ENCODE measurements around the gene CDR2.

GRCh38 chr16:22317625-22318024 is 56.8 kb downstream of the CDR2 start:
- no peak for TF ChIP-seq CTCF (conservative IDR thresholded peaks at IDR 0.05)
- no peak for TF ChIP-seq EZH2 (IDR thresholded peaks at IDR 0.05; ENCODE audit: low read depth)
